Melanocyte of skin (primary cell): ENCODE measurements around the gene A1CF. TPM values are rescaled to one million over a fixed set of nuclear protein-coding genes. Genes with fewer than 3 reads are reported as not detected.

Experiments used
- total RNA-seq, 2 donors: library from RNA; depleted of rRNA; stranded (reverse); fragments of >200 nt; gene quantifications; 2 replicates each; pipeline ENCODE4 v1.2.3, GENCODE V29; 2012

Gene A1CF
- not detected for total RNA-seq

GRCh38 chr10:50885097-50885859 is at the start of gene A1CF:
Gene A1CF (minus strand): TSS chr10:50885627. CDS start chr10:50859940, 25,687 bp downstream.

Other genes with a start within 250 kb of the A1CF start
- gene ASAH2B, start 145.7 kb downstream of the A1CF start, total RNA-seq, result 1 to 10 TPM; 2.0 to 3.4 TPM
- gene PRKG1, start 188.9 kb upstream of the A1CF start, total RNA-seq, result 1 to 10 TPM; 8.0 to 8.9 TPM